ENCODE data around the gene IQSEC1.

Gene IQSEC1

DNA sequence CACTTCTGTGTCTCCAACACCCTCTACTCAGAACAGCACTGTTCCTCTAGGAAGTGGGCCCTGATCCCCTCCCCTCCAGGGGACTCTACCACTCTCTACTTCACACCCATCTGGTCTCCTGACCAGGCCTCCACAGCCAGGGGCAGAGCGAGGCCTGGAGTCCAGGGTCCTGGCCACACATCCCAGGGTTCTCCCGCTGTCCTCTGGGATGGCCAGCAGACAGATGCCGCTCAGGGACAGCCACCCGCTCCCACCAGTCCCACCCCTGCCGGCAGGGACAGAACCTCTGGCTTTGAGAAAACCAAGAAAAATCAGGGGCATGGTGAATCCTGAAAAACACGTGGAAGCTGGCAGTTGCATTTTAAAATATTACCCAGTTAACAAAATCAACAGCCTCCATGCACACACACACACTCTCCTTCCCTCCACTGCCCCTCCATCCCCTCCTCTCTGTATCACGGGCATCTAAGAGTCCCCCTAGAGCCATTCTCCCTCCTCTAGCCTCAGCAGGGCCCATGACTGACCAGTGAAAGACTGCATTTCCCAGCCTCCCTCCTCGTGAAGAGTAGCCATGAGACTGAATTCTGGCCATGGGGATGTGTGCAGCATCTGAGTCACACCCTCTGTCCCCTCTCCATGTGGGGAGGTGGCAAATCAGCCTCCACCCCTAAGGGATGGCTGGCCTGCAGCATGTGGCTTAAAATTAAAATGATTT is 32.1 kb upstream of the IQSEC1 start:
- Histone ChIP-seq H3K4me1 (ENCODE audit: insufficient read depth, low read length) (no peaks in the 10 kb centered on the region), H3K27me3 (ENCODE audit: insufficient read depth, low read length) (no peaks in the 10 kb centered on the region), H3K36me3 (ENCODE audit: insufficient read depth, low read length) (no peaks in the 10 kb centered on the region), H3K9me3 (ENCODE audit: insufficient read depth, low read depth, low read length) (no peaks in the 10 kb centered on the region), H3K9ac (ENCODE audit: low read depth, low read length) (no peak overlapping the region), H3K27ac (ENCODE audit: low read depth, low read length) (no peak overlapping the region), H3K4me3 (ENCODE audit: low read length) (no peak overlapping the region)
- WGBS: 91% methylated on average over 8 of the region's 8 CpGs

DNA sequence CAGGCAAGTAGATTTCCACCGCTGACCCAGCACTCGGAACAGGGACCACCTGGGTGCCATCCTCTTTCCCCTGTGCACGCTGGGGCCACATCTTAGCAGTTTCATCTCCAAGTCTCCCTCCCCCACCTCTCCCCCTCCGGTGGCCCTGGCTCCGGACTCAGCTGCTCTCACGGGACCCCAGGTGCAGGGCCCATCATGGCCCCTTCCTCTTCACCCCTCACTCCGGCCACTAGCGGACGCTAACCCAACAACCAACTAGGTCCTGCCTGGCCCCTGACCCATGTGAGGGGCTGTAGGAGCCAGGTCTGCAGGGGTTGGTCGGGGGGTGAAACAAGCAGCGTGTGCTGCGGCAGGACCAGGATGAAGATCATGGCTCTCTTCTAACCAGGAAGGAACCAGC is 31.3 kb upstream of the IQSEC1 start:
- Histone ChIP-seq H3K27me3 (ENCODE audit: insufficient read depth, low read length) (no peaks in the 10 kb centered on the region), H3K4me3 (ENCODE audit: low read length) (no peak overlapping the region), H3K27ac (ENCODE audit: low read depth, low read length) (no peak overlapping the region), H3K9me3 (ENCODE audit: insufficient read depth, low read depth, low read length) (no peaks in the 10 kb centered on the region), H3K4me1 (ENCODE audit: insufficient read depth, low read length) (no peaks in the 10 kb centered on the region), H3K36me3 (ENCODE audit: insufficient read depth, low read length) (no peaks in the 10 kb centered on the region), H3K9ac (ENCODE audit: low read depth, low read length) (no peak overlapping the region)
- 90% methylated on average over 12 of the region's 12 CpGs for WGBS

DNA sequence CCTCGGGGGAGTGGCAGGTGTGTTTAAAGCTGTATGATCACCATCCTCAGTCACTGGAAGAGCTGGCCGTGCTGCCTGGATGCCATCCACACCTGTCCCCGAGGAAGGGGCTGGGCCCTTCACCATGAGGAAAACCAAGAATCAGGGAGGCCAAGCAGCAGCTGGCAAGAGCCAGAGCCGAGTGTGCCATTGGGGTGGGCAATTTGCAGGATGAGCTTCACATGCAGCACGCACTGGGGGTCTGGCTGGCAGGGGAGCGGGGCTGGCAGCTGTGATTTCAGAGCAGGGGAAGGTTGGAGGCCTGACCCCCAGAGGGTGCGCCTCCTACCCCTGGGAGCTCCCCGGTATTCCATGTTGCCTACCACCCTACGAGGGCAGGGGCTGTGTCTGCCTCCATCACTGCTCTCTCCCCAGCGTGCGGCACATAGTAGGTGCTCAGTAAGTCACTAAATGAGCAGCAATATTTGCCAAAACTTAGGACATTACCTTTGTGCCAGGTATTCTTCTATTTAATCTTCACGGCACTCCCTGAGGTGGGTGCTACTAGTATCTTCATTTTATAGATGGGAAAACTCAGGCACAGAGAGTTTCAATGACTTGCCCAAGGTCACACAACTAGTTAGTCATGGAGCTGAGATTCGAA is 30.3 kb upstream of the IQSEC1 start:
- Histone ChIP-seq H3K27ac (ENCODE audit: low read depth, low read length) (no peak overlapping the region), H3K9ac (ENCODE audit: low read depth, low read length) (no peak overlapping the region), H3K27me3 (ENCODE audit: insufficient read depth, low read length) (no peaks in the 10 kb centered on the region), H3K36me3 (ENCODE audit: insufficient read depth, low read length) (no peaks in the 10 kb centered on the region), H3K9me3 (ENCODE audit: insufficient read depth, low read depth, low read length) (no peaks in the 10 kb centered on the region), H3K4me1 (ENCODE audit: insufficient read depth, low read length) (no peaks in the 10 kb centered on the region), H3K4me3 (ENCODE audit: low read length) (no peak overlapping the region)
- 93% methylated on average over 13 of the region's 13 CpGs for WGBS

DNA sequence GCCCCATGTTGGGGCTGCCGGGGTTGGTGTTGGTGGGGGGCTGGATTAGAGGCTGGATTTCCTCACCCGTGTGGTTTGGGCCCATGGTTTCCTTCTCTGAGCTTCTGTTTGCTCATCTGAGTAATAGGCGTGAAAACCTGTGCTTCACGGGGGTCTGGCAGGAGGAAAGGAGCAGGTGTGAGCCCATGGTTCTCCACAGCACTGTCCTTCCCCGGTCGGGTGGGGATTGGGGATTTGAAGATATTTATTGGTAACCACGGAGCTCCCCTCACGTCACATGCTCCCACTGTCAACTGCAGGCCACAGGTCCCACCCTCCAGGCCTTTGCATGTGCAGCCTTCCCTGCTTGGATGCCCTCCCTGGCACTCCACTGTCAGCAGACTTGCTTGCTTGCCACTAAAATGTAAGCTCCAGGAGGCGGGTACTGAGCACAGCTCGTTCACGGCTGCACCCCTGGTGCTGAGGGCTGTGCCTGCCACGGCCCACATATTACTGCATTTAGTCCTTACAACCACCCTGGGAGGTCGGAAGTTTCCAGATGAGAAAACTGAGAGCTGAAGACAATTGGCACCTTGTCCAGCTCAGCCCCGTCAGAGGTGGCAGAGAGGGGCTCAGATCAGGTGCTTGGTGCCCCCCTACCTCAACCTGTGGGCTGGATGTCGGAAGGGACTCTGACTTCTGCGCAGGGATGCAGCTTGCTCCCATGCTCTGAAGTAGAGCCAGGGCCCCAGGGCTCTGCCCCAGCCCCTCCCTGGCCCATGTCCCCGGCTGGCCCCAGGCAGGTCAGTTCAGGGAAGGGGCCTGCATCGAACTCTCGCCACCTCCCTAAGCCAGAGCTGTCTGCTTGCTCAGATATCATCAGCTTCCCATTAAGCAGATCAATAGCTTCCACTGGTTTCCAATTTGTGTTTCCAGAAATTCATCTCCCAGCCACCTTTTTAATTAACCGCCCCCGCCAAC is 29.4 kb upstream of the IQSEC1 start:
- 92% methylated on average over 21 of the region's 21 CpGs for WGBS
- no peaks in the 10 kb centered on the region for H3K9me3 ChIP-seq (ENCODE audit: insufficient read depth, low read depth, low read length)
- no peaks in the 10 kb centered on the region for H3K27me3 ChIP-seq (ENCODE audit: insufficient read depth, low read length)
- H3K4me3 ChIP-seq (ENCODE audit: low read length): no peak overlapping the region
- H3K27ac ChIP-seq (ENCODE audit: low read depth, low read length): no peak overlapping the region
- no peaks in the 10 kb centered on the region for H3K36me3 ChIP-seq (ENCODE audit: insufficient read depth, low read length)
- no peak overlapping the region for H3K9ac ChIP-seq (ENCODE audit: low read depth, low read length)
- H3K4me1 ChIP-seq (ENCODE audit: insufficient read depth, low read length): no peaks in the 10 kb centered on the region

DNA sequence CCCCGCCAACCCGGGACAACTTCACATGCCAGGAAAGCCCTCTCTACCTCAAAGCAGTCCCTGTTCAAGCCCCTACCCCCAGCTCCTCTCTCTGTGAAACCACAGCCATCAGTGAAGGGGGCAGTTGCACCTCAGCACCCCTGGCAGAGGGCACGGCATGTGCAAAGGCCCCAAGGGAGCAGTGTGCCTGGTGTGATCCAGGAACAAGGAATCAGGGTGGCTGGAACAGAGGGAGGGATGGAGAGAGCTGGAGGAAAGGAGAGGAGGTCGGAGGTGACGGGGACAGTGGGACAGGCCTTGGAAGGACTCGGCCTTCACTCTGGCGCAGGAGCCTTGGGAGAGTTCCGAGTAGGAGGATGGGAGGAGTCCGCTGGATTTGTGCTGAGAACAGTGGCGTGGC is 26.5 kb upstream of the IQSEC1 start:
- Histone ChIP-seq H3K4me1 (ENCODE audit: insufficient read depth, low read length) (no peaks in the 10 kb centered on the region), H3K4me3 (ENCODE audit: low read length) (no peak overlapping the region), H3K36me3 (ENCODE audit: insufficient read depth, low read length) (no peaks in the 10 kb centered on the region), H3K9me3 (ENCODE audit: insufficient read depth, low read depth, low read length) (no peaks in the 10 kb centered on the region), H3K27ac (ENCODE audit: low read depth, low read length) (no peak overlapping the region), H3K9ac (ENCODE audit: low read depth, low read length) (no peak overlapping the region), H3K27me3 (ENCODE audit: insufficient read depth, low read length) (no peaks in the 10 kb centered on the region)
- 92% methylated on average over 10 of the region's 10 CpGs for WGBS

DNA sequence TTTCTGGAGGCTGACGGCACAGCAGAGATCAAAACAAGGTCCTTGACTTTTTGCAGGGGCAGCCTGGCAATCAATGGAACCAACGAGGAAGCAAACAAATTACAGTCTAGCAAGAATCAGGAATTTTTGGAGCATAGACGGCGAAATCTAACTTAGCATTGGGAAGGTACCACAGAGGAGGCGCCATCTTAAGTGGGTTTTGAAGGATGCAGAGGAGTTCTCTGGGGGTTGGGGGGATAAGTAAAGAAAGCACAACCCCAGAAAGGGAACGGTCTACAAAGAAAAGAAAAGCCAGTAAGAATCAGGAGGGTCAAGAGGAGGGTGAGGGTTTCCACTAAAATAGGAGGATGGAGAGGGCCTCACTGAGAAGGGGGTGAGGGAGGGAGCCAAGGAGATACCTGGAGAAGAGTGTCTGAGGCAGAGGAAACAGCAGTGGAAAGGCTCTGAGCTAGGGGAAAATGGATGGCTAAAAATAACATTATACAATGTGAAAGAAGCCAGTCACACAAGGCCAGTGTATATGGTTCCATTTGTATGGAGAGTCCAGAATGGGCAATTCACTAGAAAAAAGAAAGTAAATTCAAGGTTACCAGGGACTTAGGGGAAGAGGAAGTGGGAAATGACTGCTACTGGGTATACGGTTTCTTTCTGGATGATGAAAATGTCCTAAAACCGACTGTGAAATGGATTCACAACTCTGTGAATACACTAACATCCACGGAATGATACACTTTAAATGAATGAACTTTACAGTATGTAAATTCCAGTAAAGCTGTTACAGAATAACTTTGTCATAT is 25.2 kb upstream of the IQSEC1 start:
- Histone ChIP-seq H3K27me3 (ENCODE audit: insufficient read depth, low read length) (no peaks in the 10 kb centered on the region), H3K9me3 (ENCODE audit: insufficient read depth, low read depth, low read length) (no peaks in the 10 kb centered on the region), H3K9ac (ENCODE audit: low read depth, low read length) (no peak overlapping the region), H3K4me3 (ENCODE audit: low read length) (no peak overlapping the region), H3K27ac (ENCODE audit: low read depth, low read length) (no peak overlapping the region), H3K36me3 (ENCODE audit: insufficient read depth, low read length) (no peaks in the 10 kb centered on the region), H3K4me1 (ENCODE audit: insufficient read depth, low read length) (no peaks in the 10 kb centered on the region)
- WGBS: 97% methylated on average over 9 of the region's 9 CpGs

DNA sequence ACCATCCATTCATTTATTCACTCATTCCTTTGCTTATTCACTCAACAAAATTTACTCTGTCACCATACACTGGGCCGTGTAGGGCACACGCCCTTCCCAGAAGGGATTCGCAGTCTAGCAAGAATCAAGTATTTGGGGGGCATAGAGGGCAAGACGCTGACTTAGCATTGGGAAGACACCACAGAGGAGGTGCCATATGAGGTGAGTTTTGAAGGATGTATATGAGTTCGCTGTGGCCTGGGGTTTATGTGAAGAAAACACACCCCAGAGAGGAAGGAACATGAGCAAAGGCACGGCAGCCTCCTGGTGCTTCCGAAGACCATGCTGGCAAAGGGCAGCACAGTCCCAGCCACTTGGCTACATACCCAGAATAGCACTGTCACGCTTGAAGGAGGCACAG is 23.1 kb upstream of the IQSEC1 start:
- Histone ChIP-seq H3K27me3 (ENCODE audit: insufficient read depth, low read length) (no peaks in the 10 kb centered on the region), H3K9ac (ENCODE audit: low read depth, low read length) (no peak overlapping the region), H3K27ac (ENCODE audit: low read depth, low read length) (no peak overlapping the region), H3K36me3 (ENCODE audit: insufficient read depth, low read length) (no peaks in the 10 kb centered on the region), H3K4me1 (ENCODE audit: insufficient read depth, low read length) (0 out of 2 replicates have a peak, but pooled peaks cover 3% of the 10 kb centered on the region), H3K4me3 (ENCODE audit: low read length) (no peak overlapping the region), H3K9me3 (ENCODE audit: insufficient read depth, low read depth, low read length) (no peaks in the 10 kb centered on the region)
- 92% methylated on average over 8 of the region's 8 CpGs for WGBS

DNA sequence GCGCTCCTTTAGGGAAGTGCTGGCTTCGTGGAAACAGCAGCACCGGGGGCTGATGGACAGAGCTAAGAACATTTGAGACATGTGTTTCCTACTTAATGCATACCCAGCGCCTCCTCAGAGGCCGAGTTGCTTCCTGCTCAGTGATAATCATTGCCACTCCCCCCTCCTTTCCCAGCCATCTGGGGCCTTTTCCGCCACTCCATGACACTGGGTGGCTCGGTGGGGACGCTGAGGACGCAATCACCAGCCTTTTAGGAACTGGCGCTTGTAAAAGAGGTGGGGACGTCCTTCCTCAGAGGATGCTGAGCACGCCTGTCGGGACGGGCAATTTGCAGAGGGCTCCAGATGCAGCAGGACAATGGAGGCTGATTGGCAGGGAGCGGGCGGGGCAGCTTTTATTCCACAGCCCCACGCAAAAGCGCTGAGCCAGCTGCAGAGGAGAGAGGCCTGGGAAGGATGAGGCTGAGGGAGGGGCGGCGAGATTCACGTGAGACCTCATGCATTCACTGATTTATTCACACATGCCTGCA is 22.2 kb upstream of the IQSEC1 start:
- no peak overlapping the region for H3K4me3 ChIP-seq (ENCODE audit: low read length)
- 0 out of 2 replicates have a peak, but pooled peaks cover 3% of the 10 kb centered on the region for H3K4me1 ChIP-seq (ENCODE audit: insufficient read depth, low read length)
- no peaks in the 10 kb centered on the region for H3K9me3 ChIP-seq (ENCODE audit: insufficient read depth, low read depth, low read length)
- H3K27me3 ChIP-seq (ENCODE audit: insufficient read depth, low read length): no peaks in the 10 kb centered on the region
- WGBS: 62% methylated on average over 18 of the region's 21 CpGs
- H3K27ac ChIP-seq (ENCODE audit: low read depth, low read length): no peak overlapping the region
- no peak overlapping the region for H3K9ac ChIP-seq (ENCODE audit: low read depth, low read length)
- no peaks in the 10 kb centered on the region for H3K36me3 ChIP-seq (ENCODE audit: insufficient read depth, low read length)

DNA sequence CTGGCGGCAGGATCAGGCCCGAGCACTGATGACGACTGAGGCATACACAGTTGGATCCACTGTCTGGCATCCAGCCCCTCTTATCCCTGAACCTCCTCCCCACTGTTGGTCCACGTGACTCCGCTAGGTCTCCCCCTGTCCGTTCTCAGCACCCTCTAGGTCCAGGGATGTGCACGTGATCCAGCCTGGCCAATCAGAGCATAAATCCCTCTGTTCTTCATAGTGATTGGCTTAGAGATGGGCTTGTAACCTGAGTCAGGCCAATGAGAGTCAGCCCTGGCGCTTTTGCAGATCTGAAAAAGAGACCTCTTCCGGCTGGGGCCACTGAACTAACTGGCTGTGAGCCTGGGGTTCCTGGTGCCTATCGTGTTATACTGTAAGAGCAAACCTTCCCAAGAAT is 20.5 kb upstream of the IQSEC1 start:
- Histone ChIP-seq H3K27me3 (ENCODE audit: insufficient read depth, low read length) (no peaks in the 10 kb centered on the region), H3K9me3 (ENCODE audit: insufficient read depth, low read depth, low read length) (no peaks in the 10 kb centered on the region), H3K9ac (ENCODE audit: low read depth, low read length) (no peak overlapping the region), H3K4me3 (ENCODE audit: low read length) (no peak overlapping the region), H3K4me1 (ENCODE audit: insufficient read depth, low read length) (0 out of 2 replicates have a peak, but pooled peaks cover 3% of the 10 kb centered on the region), H3K36me3 (ENCODE audit: insufficient read depth, low read length) (no peaks in the 10 kb centered on the region), H3K27ac (ENCODE audit: low read depth, low read length) (no peak overlapping the region)
- 71% methylated on average over 10 of the region's 10 CpGs for WGBS

All from HUES64 (cell line).